Left ventricle myocardium inferior (tissue), 1 donor: ENCODE measurements around the gene ASCL1. TPM values are rescaled to one million over a fixed set of nuclear protein-coding genes. Genes with fewer than 3 reads are reported as not detected.

Experiments
- DNase-seq: peaks from one replicate; pipeline ENCODE4 v3.0.0-alpha.2; 2020
- H3K27ac ChIP-seq: fragments of 200-600 bp; replicated peaks from 2 replicates; pipeline ENCODE4 v1.8.0; 2021
- H3K27me3 ChIP-seq: fragments of 200-600 bp; 2 replicates; pipeline ENCODE4 v1.8.0; 2021; ENCODE audit warnings: low read depth
- H3K36me3 ChIP-seq: fragments of 200-600 bp; 2 replicates; pipeline ENCODE4 v1.8.0; 2021
- H3K4me1 ChIP-seq: fragments of 200-600 bp; 2 replicates; pipeline ENCODE4 v1.8.0; 2021
- H3K4me3 ChIP-seq: fragments of 200-600 bp; 2 replicates; pipeline ENCODE4 v1.8.0; 2021; ENCODE audit warnings: mild to moderate bottlenecking, moderate library complexity
- H3K9me3 ChIP-seq: fragments of 200-600 bp; replicated peaks from 2 replicates; pipeline ENCODE4 v1.8.0; 2021
- intact Hi-C: fragments of 100-400 bp; cut with micrococcal nuclease; formaldehyde crosslinking; loops from one replicate; pipeline ENCODE4 v1.11.0; 2022
- total RNA-seq: library from RNA; stranded (reverse); fragmentation: NEBNext Ultra II Directional; extraction: Animal tissue kit (Norgen Biotek cat#: 25700); gene quantifications from one replicate; pipeline ENCODE4 v1.2.1, GENCODE V29; 2021
- TF ChIP-seq, protein P1 (sequence below): fragments of 200-600 bp; IDR thresholded peaks from 2 replicates; pipeline ENCODE4 v1.8.0; 2021; ENCODE audit warnings: antibody characterized with exemption, mild to moderate bottlenecking, borderline replicate concordance
- donor health status: DM: no; HTN: yes; CAD: no; lungs with severe emphysema.

The ASCL1 gene
- total RNA-seq, 1 donor from 2014 or later = not detected

DNA sequence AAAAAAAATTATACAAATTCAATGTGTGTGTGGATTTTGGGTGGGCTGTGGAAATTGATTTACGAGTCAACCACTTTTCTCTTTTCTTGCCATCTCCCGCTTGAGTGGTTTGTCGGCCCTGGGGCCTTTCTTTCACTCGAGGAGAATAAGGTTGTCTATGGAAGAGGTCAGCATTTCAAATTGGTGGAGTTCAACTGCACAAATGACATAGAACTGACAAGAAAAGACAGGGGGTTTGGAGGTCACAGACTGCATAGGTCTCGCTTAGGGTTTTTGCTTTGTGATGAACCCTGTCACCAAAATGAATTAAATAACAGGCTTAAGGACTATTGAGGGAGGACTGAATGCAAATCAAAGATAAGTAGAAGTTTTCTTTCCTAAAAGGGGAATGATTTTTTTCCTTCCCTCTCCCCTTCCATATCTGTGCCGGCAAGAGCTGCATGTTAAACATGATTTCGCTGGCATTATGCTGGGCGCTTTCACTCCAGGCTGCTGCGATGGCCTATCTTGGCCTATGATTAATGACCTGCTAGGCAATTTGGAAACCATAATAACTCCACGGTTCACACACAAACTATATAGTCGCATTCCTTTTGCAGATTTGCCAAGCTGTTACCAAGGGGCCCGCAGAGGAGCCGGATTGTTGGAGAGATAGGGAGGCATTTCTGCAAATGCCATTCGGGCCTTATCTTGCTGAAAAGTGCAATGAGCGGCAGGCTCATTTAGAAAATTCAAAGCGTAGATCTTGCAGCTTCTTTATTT, 20.7 kb downstream of the ASCL1 start:
- no peak for DNase-seq
- peaks cover 9% of the 10 kb centered on the region for H3K27me3 ChIP-seq
- intact Hi-C loops = no loop called here
- H3K4me1 ChIP-seq = no peaks in the 10 kb centered on the region
- no peak overlapping the region for H3K4me3 ChIP-seq
- H3K9me3 ChIP-seq = no peaks in the 10 kb centered on the region
- TF ChIP-seq, protein P1, sequence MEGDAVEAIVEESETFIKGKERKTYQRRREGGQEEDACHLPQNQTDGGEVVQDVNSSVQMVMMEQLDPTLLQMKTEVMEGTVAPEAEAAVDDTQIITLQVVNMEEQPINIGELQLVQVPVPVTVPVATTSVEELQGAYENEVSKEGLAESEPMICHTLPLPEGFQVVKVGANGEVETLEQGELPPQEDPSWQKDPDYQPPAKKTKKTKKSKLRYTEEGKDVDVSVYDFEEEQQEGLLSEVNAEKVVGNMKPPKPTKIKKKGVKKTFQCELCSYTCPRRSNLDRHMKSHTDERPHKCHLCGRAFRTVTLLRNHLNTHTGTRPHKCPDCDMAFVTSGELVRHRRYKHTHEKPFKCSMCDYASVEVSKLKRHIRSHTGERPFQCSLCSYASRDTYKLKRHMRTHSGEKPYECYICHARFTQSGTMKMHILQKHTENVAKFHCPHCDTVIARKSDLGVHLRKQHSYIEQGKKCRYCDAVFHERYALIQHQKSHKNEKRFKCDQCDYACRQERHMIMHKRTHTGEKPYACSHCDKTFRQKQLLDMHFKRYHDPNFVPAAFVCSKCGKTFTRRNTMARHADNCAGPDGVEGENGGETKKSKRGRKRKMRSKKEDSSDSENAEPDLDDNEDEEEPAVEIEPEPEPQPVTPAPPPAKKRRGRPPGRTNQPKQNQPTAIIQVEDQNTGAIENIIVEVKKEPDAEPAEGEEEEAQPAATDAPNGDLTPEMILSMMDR = no peak
- H3K36me3 ChIP-seq = no peaks in the 10 kb centered on the region
- no peak overlapping the region for H3K27ac ChIP-seq

DNA sequence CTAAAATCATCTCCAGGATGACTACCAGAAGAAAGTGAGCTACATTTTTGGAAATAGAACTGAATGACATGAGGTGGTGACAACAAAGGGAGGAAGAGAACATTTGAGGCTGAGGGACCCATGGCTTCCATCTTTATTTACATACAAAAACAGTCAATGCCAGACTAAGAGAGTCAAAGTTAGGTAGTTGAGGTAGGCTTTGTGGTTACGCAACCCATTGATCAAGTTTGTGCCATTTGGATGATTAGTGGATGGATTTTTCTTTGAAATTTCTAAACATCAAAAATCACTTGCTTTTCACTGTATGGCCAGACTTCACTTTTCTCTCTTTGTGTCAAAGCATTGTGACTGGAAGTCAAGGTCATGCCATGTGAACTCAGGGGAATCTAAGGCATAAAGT, 22.9 kb downstream of the ASCL1 start:
- H3K4me1 ChIP-seq = no peaks in the 10 kb centered on the region
- TF ChIP-seq, protein P1 = no peak
- no peak for DNase-seq
- H3K4me3 ChIP-seq = no peak overlapping the region
- no peaks in the 10 kb centered on the region for H3K9me3 ChIP-seq
- H3K27ac ChIP-seq = no peak overlapping the region
- H3K36me3 ChIP-seq = no peaks in the 10 kb centered on the region
- H3K27me3 ChIP-seq = peaks cover 23% of the 10 kb centered on the region
- intact Hi-C loops = no loop called here

DNA sequence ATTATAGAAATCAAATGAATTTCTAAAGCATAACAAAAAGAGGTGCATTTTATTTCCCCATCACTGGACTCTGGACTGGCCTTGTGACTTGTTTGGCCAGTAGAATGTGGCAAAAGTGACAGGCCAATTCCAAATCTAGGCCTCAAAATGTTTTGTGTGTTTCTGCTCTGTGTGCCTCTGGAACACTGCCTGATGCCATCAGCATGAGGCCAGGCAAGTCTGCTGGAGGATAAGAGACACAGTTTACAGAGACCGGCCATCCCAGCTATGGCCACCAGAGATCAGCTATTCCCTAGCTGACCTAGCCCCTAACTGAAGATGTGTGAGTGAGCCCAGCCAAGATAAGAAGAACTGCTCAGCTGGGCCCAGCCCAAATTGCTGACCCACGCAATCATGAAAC, 32.9 kb downstream of the ASCL1 start:
- Histone ChIP-seq H3K36me3 (no peaks in the 10 kb centered on the region), H3K27me3 (peaks cover 4% of the 10 kb centered on the region), H3K4me1 (no peaks in the 10 kb centered on the region), H3K27ac (no peak overlapping the region), H3K4me3 (no peak overlapping the region), H3K9me3 (no peaks in the 10 kb centered on the region)
- intact Hi-C loops = no loop called here
- DNase-seq = no peak
- TF ChIP-seq, protein P1 = no peak

DNA sequence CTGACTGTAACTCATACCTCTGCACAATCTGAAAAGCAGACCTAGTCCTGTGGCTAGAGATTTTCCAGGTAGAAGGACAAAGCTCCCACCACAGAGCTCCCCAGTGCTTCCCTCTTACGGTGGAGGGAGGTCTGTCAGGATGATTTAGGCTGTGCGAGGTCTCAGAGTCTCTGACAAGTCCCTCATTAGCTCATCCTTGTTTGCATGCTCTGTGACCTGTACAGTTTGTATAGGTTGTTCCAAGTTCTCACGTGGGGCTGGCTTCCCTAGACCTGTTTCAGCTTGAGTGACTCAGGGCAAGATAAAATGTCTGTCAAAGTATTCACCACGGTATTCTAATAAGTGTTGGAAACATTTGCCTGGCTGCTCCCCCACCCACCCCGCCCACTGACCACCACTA, 34.8 kb downstream of the ASCL1 start:
- intact Hi-C loops = no loop called here
- Histone ChIP-seq H3K27me3 (peaks cover 4% of the 10 kb centered on the region), H3K36me3 (no peaks in the 10 kb centered on the region), H3K9me3 (peaks cover 9% of the 10 kb centered on the region), H3K4me1 (no peaks in the 10 kb centered on the region), H3K27ac (no peak overlapping the region), H3K4me3 (no peak overlapping the region)
- DNase-seq = no peak
- TF ChIP-seq, protein P1 = no peak

DNA sequence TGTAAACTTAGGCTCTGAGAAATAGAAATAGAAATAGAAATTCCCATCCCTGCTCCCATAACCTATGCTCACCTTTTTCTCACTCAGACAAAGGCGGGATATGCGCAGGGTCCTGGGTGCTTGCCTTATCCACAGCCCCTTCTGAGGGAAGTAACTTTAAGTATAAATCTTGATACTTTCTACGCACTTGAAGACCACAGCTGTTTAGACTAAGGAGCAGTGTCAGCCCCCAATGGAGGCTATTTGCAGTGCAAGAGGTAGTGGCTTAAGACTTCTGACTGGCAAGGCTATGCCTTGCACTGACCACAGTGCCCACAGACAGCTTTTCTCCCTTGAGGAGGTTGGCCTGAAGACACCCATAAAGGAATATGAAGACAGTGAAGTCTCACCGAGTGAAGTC, 35.2 kb downstream of the ASCL1 start:
- H3K9me3 ChIP-seq = peaks cover 13% of the 10 kb centered on the region
- intact Hi-C loops = no loop called here
- TF ChIP-seq, protein P1 = no peak
- H3K4me3 ChIP-seq = no peak overlapping the region
- H3K27ac ChIP-seq = no peak overlapping the region
- no peak for DNase-seq
- H3K27me3 ChIP-seq = peaks cover 4% of the 10 kb centered on the region
- H3K36me3 ChIP-seq = no peaks in the 10 kb centered on the region
- H3K4me1 ChIP-seq = no peaks in the 10 kb centered on the region
